Measurements from ENCODE around the gene ZNF845. TPM values are rescaled to one million over a fixed set of nuclear protein-coding genes. Genes with fewer than 3 reads are reported as not detected.
"Not testable (repeated sequence)": the region's sequence is repeated elsewhere in the genome, so short reads cannot be mapped to it uniquely, and the experiment has no call there.

Gene ZNF845
- total RNA-seq, 2 donors from 2014 or later: 4.6 TPM

DNA sequence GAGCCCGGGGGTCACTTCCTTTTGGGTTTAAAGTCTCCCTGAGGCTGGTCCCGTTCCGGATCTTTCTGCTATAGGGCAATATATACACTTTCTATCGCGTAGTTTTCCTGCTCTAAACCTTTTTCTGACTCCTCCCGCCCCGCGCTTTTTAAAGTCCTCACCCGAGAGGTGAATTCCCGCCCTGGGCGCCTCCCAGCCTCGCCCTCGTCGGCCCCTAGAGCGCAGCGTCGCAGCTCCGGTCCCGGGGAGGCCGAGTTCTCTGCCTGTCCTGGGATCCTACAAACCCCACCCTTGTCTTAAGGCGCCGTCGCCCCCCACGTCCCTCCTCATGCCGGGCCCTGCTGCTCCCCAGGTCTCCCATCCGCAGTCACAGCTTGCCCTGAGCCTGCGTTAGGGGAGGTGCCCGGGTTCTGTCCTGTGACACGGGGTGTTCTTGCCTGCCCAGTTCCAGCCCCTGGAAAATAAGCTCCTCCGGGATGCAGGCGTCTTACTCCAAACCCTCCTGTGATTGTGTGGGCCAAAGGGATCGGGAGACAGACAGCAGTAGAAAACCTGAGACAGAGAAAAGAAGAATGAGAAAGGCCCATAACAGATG, 32.4 kb downstream of the ZNF845 start:
- ATAC-seq: peak; percentile 50 to 75
- peak; percentile 30 for DNase-seq
- intact Hi-C loops (cut with DNase I): loop anchor here in 1 of 2 donors (10.0 kb wide), 1 partner anchor 171 kb away; the partner anchor contains the start of gene ZNF665

DNA sequence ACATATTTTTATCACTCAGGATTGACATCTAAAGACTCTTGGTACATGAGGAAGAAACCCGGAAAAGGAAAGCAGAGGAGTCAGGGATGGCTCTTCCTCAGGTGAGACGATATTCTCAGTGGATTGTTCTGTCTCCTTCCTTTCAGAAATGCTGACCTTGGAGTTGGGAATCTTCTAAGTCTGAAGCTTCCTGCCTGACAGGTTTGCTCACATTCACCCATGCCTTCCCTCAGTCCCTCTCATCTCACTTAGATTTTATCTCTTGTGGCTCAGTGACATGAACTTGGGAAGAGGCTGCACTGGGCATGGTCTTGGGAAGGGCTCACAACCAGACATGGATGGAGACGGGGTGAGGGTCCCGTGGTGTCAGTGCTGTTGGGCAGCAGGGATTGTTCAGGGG, 38.6 kb downstream of the ZNF845 start:
- DNase-seq (no peak), ATAC-seq (no peak)
- intact Hi-C loops (cut with DNase I): no loop called here

DNA sequence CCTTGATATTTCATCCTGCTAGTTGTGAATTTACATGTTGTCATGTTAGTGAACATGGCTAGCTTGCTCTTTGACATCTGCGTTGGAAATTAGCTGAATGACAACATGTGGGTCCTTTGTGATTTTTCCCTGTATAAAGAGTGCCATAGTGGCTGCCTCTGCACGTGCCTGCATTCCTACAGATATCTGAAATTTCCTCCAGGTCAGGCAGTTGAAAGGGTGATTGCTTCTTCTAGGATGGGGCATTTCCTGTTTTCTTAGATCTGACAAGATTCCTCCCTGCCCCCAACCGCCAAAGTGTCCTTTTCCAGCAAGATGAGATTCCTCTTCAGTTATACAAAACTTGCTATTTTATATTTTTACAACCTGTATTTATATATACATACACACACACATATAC, 40.7 kb downstream of the ZNF845 start:
- ATAC-seq (no peak), DNase-seq (no peak)
- intact Hi-C loops (cut with DNase I): no loop called here

DNA sequence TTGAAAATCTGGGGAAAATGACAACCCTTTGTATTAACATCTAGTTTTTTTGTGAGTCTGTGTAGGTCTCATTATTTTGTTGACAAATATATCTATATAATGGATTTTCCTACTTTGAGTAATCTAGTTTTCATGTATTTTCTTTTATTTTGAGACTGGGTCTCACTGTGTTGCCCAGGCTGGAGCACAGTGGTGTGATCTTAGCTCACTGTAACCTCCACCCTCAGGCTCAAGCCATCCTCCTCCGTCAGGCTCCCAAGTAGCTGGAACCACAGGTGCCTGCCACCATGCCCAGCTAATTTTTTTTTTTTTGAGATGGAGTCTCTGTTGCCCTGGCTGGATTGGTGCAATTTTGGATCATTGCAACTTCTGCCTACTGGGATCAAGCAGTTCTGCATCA, 41.2 kb downstream of the ZNF845 start:
- intact Hi-C loops (cut with DNase I): no loop called here
- ATAC-seq (no peak), DNase-seq (no peak)

DNA sequence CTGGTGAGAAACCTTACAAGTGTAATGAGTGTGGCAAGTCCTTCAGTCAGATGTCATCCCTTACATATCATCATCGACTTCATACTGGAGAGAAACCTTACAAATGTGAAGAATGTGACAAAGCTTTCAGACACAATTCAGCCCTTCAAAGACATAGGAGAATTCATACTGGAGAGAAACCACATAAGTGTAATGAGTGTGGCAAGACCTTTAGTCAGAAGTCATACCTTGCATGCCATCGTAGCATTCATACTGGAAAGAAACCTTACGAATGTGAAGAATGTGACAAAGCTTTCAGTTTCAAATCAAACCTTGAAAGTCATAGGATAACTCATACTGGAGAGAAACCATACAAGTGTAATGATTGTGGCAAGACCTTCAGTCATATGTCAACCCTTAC, 47.8 kb downstream of the ZNF845 start:
- intact Hi-C loops (cut with DNase I): no loop called here
- DNase-seq (no peak), ATAC-seq (no peak)

DNA sequence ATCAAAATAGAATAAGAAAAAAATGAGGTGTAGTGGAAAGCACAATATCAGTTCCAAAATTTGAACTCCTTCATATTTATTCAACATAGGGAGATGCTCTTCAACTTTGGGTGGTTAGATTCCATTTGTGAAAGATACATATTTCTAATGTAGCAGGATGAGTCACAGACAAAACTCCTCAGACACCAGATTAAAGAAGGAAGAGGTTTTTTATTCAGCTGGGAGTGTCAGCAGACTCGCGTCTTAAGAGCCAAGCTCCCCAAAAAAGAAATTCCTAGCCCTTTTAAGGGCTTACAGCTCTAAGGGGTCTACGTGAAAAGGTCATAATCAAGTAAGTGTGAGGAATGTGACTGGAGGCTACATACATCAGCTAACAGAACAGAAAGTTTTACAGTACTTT, 54.6 kb downstream of the ZNF845 start:
- DNase-seq: no peak
- ATAC-seq: no peak
- intact Hi-C loops (cut with DNase I): no loop called here

DNA sequence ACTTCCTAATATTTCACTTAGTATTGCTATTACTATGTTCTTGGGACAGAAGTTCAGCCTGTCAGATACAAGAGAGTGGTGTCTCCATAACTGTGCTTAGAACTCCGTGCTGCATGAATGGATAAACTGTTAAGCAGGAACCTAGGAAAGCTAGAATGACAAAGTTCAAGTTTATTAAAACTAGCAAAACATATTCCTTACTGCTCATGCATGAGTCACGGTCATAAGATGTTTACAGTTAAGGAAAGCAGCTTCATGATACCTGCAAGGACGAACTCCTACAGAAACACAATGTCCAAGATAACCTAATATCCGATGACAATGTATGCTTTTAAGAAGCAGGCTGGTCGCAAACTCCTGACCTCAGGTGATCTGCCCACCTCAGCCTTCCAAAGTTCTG, 55.4 kb downstream of the ZNF845 start:
- intact Hi-C loops (cut with DNase I): no loop called here
- ATAC-seq: no peak
- no peak for DNase-seq

DNA sequence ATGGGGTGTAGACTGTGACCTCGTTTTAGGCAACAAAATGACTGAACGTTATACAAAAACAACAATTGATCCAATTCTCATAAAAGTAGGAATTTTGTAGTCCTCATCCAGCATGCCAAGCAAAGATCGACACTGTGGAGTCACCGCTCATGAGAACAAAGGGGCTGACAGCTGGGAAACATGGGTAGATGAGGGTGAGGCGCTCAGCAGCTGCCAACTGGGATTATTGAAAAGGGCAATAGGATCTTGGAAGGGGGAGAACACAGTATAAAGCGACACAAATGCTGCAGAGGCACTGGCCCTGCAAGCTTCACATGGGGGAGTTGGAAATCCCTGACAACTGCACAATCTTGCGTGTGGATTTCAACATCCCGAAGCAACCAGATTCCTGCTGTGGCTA, 56.0 kb downstream of the ZNF845 start:
- no peak for DNase-seq
- ATAC-seq: no peak
- intact Hi-C loops (cut with DNase I): no loop called here

DNA sequence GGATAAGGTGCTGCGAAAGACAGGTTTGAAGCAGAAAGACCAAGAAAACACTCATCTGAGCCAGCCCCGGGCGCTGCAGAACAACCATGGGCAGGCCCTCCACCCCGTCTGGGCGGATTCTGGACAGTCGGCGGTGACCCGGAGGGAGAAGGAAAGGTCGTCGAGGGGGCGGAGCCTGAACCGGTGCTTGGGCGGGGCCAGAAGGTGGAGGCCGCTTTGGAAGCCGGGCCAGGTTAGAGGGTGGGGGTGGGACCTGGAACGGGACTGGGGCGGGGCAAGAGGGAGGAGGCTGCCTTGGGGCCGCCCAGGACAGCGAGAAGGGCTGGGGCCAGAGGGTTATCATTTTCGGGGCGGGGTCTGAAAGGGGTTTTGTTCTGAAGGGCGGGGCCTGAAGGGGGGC, 56.4 kb downstream of the ZNF845 start:
- ATAC-seq (no peak), DNase-seq (peak; percentile 20)
- intact Hi-C loops (cut with DNase I): no loop called here

DNA sequence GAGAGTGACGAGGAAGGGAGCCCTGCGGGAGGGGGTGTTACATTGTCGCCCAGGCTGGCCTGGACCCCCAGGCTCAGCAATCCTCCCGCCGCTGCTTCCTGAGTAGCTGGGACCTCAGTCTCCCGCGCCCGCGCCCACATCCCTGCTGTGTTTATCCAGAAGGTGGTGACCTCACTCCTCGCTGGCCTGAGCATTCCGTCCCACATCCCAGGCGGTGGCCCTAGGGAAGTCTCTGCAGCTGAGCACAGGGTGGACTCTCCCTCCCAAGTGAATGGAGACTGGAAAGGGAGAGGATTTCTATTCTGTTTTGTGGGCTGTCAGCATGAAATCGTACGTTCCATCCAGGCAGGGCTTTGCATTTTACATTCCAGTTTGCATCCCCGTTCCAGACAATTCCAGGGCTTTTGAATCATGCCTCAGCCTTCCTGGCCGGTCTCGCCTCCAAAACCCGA, 61.0 kb downstream of the ZNF845 start:
- intact Hi-C loops (cut with DNase I): no loop called here
- peak; percentile 67 for DNase-seq
- ATAC-seq: peak; percentile 45 to 75

DNA sequence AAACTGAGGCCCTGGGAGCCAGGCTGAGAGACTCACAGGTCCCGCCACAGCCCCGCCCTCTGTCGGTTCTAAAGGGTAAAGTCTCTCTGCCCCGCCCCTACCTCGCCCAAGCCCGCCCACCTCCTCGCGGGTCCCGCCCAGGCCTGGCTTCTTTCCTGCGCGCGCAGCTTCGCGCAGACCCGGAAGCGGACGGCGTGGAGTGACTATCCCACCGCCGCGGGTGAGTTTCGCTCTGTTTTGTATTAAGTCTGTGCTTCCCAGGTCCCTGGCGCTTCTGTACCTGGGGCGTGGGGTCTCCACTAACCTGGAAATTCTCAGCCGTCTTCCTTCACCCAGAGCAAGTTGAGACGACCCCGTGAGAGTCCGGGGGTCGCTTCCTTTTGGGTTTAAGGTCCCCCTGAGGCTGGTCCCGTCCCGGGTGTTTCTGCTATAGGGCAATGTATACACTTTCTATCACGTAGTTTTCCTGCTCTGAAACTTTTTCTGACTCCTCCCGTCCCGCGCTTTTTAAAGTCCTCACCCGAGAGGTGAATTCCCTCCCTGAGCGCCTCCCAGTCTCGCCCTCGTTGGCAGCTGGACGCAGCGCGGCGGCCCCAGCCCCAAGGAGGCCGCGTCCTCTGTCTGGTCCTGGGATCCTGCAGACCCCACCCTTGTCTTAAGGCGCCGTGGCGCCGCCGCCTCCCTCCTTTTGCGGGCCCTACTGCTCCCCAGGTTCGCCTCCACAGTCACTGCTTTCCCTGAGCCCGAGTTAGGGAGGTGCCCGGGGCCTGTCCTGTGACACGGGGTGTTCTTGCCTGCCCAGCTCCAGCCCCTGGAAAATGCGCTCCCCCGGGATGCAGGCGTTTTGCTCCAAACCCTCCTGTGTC, 61.7 kb downstream of the ZNF845 start, which contains the start of gene ZNF765:
Gene ZNF765, plus strand, starts transcription at position 176 of the 866 bp plus-strand sequence. CDS start 2,867 bp downstream, outside the sequence.
- intact Hi-C loops (cut with DNase I): no loop called here
- peak; percentile 100 for ATAC-seq
- peak; percentile 95 for DNase-seq

DNA sequence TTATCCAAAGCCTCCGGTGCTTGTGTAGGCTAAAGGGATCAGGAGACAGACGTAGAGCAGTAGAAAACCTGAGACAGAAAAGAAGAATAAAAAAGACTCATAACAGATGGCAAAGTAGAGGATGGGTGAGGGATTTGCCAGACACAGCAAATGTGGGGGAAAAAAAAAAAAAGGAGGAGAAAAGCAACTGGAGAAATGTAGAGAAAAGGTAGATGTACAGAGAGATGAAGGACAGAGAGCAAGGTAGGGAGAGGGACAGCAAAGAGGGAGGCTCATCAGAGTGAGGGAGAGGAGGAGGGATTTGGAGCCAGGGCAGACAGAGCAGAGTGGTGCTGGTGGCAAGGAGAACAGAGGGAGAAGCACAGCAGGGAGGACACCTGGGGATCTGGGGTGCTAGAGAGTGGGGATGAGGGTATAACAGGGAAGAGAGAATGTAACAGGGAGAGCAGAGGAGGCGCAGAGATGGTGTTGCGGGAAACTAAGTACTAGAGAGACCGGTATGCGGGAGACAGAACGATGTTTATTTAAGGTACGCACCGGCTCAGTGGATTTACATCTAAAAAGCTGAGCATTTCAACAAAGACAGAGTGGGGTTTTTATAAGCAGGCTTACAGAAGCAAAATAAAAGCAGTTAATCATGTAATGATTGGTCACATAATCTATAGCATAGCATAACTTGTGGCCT, 62.4 kb downstream of the ZNF845 start:
- DNase-seq; intact Hi-C loops (cut with DNase I); ATAC-seq: not testable (repeated sequence)

DNA sequence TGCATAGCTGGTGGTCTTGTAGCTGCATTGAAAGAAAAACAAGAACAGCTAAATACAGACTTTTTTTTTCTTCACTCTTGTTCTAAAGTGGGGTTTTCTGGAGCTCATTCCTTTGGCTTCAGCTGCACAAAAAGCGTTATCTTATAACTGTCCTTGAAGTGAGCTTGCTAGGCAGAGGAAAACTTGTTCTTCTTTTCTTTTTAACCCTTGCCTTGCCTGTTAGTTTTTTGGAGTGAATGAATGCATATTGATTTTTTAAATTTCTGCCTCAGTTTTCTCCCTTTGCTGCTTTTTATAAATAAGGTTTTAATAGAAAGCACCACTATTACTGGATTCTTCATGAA, 62.9 kb downstream of the ZNF845 start:
- ATAC-seq (no peak), DNase-seq (no peak)
- intact Hi-C loops (cut with DNase I): no loop called here

DNA sequence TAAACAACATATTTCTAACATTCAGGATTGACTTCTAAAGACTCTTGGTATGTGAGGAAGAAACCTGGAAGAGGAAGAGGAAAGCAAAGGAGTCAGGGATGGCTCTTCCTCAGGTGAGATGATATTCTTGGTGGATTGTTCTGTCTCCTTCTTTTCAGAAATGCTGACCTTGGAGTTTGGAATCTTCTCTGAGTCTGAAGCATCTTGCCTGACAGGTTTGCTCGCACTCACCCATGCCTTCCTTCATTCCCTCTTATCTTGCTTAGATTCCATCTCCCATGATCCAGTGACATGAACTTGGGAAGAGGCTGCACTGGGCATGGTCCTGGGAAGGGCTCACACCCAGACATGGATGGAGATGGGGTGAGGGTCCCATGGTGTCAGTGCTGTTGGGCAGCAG, 64.4 kb downstream of the ZNF845 start:
- ATAC-seq; DNase-seq; intact Hi-C loops (cut with DNase I): not testable (repeated sequence)

Other genes with a start within 250 kb of the ZNF845 start
- gene ZNF160, start 230.3 kb upstream of the ZNF845 start, total RNA-seq: 10 to 100 TPM; 16.5 to 17.0 TPM
- gene ZNF415, start 200.8 kb upstream of the ZNF845 start, total RNA-seq: 10 to 100 TPM; 19.5 to 23.0 TPM
- 1 to 10 TPM; 6.2 to 7.8 TPM for gene ZNF347, start 174.7 kb upstream of the ZNF845 start, total RNA-seq
- gene ZNF665, start 140.4 kb upstream of the ZNF845 start, total RNA-seq: 1 to 10 TPM in 1 of 2 donors, under 1 TPM in 1; 0.79 to 1.3 TPM
- gene ZNF677, start 78.9 kb upstream of the ZNF845 start, total RNA-seq: 10 to 100 TPM; 22.2 to 24.2 TPM
- not detected for gene VN1R2, start 75.5 kb upstream of the ZNF845 start, total RNA-seq
- gene VN1R4, start 66.0 kb upstream of the ZNF845 start, total RNA-seq: not detected
- gene ZNF525, start 32.0 kb downstream of the ZNF845 start, total RNA-seq: 1 to 10 TPM; 5.9 to 6.9 TPM
- 1 to 10 TPM; 4.9 to 5.9 TPM for gene ZNF765, start 61.4 kb downstream of the ZNF845 start, total RNA-seq
- 1 to 10 TPM; 4.9 to 5.4 TPM for gene ZNF761, start 98.2 kb downstream of the ZNF845 start, total RNA-seq
- gene ZNF813, start 134.0 kb downstream of the ZNF845 start, total RNA-seq: 1 to 10 TPM; 1.5 TPM
- gene ZNF331, start 204.4 kb downstream of the ZNF845 start, total RNA-seq: 10 to 100 TPM; 10.4 to 36.1 TPM

Data from left cardiac atrium (tissue), 4 donors.